K562 (cell line): ENCODE data around the gene ABHD12. TPM values are rescaled to one million over a fixed set of nuclear protein-coding genes. Genes with fewer than 3 reads are reported as not detected.
A peak's percentile ranks its signal among the peaks of the same experiment; 100 is the strongest.

Experiments
- IRF2 ChIP-seq: sonication (generic); formaldehyde crosslinking; IDR thresholded peaks from 2 replicates; pipeline ENCODE4 v1.8.1; 2022; ENCODE audit warnings: mild to moderate bottlenecking, missing genetic modification reagents
- KLF1 ChIP-seq: fragments of 450-650 bp; IDR thresholded peaks from 2 replicates; pipeline ENCODE4 v1.6.1; 2016; ENCODE audit warnings: missing genetic modification characterization, missing compliant biosample characterization
- MGA ChIP-seq: fragments of 450-650 bp; IDR thresholded peaks from 2 replicates; pipeline ENCODE4 v1.6.1; 2016; ENCODE audit warnings: mild to moderate bottlenecking, moderate library complexity
- NR2C1 ChIP-seq, 2 experiments: fragments of 450-650 bp; IDR thresholded peaks; 2 replicates each; pipeline ENCODE4 v1.6.1; 2017; ENCODE audit warnings: mild to moderate bottlenecking in 2 of 2, antibody characterized with exemption in 1 of 2, inconsistent platforms in 1 of 2, missing compliant biosample characterization in 1 of 2, missing genetic modification characterization in 1 of 2
- NRF1 ChIP-seq, 2 experiments: fragments of 450-650 bp; IDR thresholded peaks in 1 of 2; conservative IDR thresholded peaks in 1 of 2; 2 replicates each; pipeline ENCODE4 v1.6.1; 2014; ENCODE audit warnings: mild to moderate bottlenecking in 2 of 2
- TRIM25 ChIP-seq: fragments of 450-650 bp; IDR thresholded peaks from 2 replicates; pipeline ENCODE4 v1.7.0; 2016; ENCODE audit warnings: borderline replicate concordance
- ZNF12 ChIP-seq: sonication (generic); formaldehyde crosslinking; IDR thresholded peaks from 2 replicates; pipeline ENCODE4 v1.4.0; 2020; ENCODE audit warnings: mild to moderate bottlenecking, missing genetic modification reagents
- ZNF280B ChIP-seq: fragments of 250-450 bp; sonication (Bioruptor Pico); IDR thresholded peaks from 2 replicates; pipeline ENCODE4 v1.5.1; 2021; ENCODE audit warnings: mild to moderate bottlenecking
- ZNF431 ChIP-seq: sonication (generic); formaldehyde crosslinking; IDR thresholded peaks from 2 replicates; pipeline ENCODE4 v1.8.0; 2022; ENCODE audit warnings: mild to moderate bottlenecking, missing genetic modification reagents
- polyA plus RNA-seq, 8 experiments: library from polyadenylated mRNA; depleted of rRNA in 4 of 8; stranded (reverse) in 5 of 8; unstranded in 3 of 8; fragments of >200 nt; fragmentation: Nextera tagmentation in 2 of 8; fragmentation: Illumina TruSeq in 1 of 8; extraction: Ambion mirVana in 2 of 8; extraction: Trizol in 1 of 8; gene quantifications; 2 replicates each; pipeline versions ENCODE4 v1.2.1 to v1.2.3, GENCODE V29; 2011 to 2014; ENCODE audit warnings: inconsistent platforms in 1 of 8, missing spikeins in 1 of 8
- total RNA-seq, 7 experiments: library from RNA; depleted of rRNA in 6 of 7; stranded (reverse); fragments of >200 nt in 6 of 7; fragmentation: Illumina TruSeq in 2 of 7; extraction: Trizol in 2 of 7; gene quantifications; 2 replicates each; pipeline versions ENCODE4 v1.2.1 to v1.2.3, GENCODE V29; 2011 to 2021; ENCODE audit warnings: low replicate concordance in 1 of 7

ABHD12 gene
- total and polyA plus RNA-seq, 9 of the 15 experiments (the other 6 are each of a cell fraction or from before 2014, with no cell fraction given): 0.65 to 15.6 (median 9.1) TPM

GRCh38 chr20:25407311-25408169 lies 16.9 kb upstream of the ABHD12 start, which contains the start of gene GINS1 (continued):
- peak; percentile 95 for TF ChIP-seq MGA
- no peak for TF ChIP-seq ZNF12 (CRISPR knock-in tag)
- TF ChIP-seq ZNF280B: no peak
- no peak for TF ChIP-seq ZNF431 (CRISPR knock-in tag)
- TF ChIP-seq KLF1 (tag): no peak
- TF ChIP-seq NRF1 (conservative IDR thresholded peaks at IDR 0.05 in 1 of 2, IDR thresholded peaks at IDR 0.05 in 1 of 2): peak; percentile 47 to 58
- no peak for TF ChIP-seq TRIM25
- no peak for TF ChIP-seq NR2C1 (IDR thresholded peaks at IDR 0.05)
- TF ChIP-seq NR2C1 (tag; IDR thresholded peaks at IDR 0.05): no peak
- no peak for TF ChIP-seq IRF2 (CRISPR knock-in tag)
